ENCODE results near the gene PHOSPHO1.

DNA sequence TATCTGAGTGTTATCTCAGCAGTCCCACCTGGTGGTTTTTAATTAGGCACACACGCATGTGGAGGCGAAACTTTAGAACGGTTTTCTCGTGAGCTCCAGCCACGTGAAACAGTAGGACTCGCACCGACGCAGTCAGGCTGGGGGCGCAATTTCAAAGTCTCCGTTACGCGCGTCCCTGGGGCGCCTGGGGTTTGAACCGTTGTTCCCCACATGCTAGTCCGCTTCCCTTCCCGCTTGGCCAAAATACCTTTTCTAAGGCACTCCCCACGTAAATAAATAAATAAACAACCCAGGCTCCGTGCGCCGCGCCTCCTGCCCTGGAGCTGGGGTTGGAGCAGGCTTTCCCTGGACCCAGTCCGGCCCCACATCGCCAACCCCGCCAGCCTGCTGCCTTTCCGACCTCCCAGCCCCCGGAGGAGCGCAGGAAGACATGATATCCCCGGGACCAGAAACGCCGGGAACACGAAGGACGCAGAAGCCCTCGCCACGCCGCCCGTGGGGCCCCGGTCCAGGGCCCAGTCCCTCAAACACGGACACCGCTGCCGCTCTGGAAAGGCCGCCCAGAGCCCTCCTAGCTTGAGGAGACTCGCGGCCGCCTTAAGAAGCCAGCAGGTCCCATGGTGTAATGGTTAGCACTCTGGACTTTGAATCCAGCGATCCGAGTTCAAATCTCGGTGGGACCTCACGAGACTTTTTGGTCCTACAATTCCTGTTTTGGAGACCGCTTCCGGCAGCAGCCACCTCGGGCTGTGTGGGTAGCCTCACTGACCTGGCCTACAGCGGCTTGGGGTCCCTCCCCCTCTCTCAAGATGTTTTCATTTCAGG, 38.5 kb downstream of the PHOSPHO1 start:
- TF ChIP-seq, protein P1, sequence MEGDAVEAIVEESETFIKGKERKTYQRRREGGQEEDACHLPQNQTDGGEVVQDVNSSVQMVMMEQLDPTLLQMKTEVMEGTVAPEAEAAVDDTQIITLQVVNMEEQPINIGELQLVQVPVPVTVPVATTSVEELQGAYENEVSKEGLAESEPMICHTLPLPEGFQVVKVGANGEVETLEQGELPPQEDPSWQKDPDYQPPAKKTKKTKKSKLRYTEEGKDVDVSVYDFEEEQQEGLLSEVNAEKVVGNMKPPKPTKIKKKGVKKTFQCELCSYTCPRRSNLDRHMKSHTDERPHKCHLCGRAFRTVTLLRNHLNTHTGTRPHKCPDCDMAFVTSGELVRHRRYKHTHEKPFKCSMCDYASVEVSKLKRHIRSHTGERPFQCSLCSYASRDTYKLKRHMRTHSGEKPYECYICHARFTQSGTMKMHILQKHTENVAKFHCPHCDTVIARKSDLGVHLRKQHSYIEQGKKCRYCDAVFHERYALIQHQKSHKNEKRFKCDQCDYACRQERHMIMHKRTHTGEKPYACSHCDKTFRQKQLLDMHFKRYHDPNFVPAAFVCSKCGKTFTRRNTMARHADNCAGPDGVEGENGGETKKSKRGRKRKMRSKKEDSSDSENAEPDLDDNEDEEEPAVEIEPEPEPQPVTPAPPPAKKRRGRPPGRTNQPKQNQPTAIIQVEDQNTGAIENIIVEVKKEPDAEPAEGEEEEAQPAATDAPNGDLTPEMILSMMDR (IDR thresholded peaks at IDR 0.05), result no peak; the same call in 1 of the 2 replicates
- TF ChIP-seq POLR2AphosphoS5 (IDR thresholded peaks at IDR 0.05; ENCODE audit: low read depth, low read length), result peak; percentile 37

Data from Panc1 (cell line).